Sigmoid colon (tissue), 4 donors: ENCODE data around the gene PSKH1.

Experiments used
- CTCF ChIP-seq, 4 experiments: fragments of 450-650 bp in 3 of 4; fragments of 200-600 bp in 1 of 4; IDR thresholded peaks; one replicate each; pipeline ENCODE4 v1.5.1; 2016 to 2019; ENCODE audit warnings: antibody characterized with exemption in 4 of 4, mild to moderate bottlenecking in 3 of 4, moderate library complexity in 2 of 4
- POLR2A ChIP-seq, 2 donors: fragments of 450-650 bp; IDR thresholded peaks; one replicate each; pipeline ENCODE4 v1.6.1; 2016; ENCODE audit warnings: antibody characterized with exemption in 2 of 2, mild to moderate bottlenecking in 2 of 2, moderate library complexity in 2 of 2
- POLR2AphosphoS5 ChIP-seq, 4 donors: sonication (generic); formaldehyde crosslinking; IDR thresholded peaks; one replicate each; pipeline ENCODE4 v1.6.1; 2017; ENCODE audit warnings: antibody characterized with exemption in 4 of 4

- TF ChIP-seq POLR2A (IDR thresholded peaks at IDR 0.05) (no peak), POLR2AphosphoS5 (IDR thresholded peaks at IDR 0.05) (no peak), CTCF (IDR thresholded peaks at IDR 0.05) (no peak)
These were observed 34.6 kb upstream of the PSKH1 start for GRCh38 chr16:67858500-67858899.
